Measurements from ENCODE around the gene SLC6A16.

SLC6A16 gene

DNA sequence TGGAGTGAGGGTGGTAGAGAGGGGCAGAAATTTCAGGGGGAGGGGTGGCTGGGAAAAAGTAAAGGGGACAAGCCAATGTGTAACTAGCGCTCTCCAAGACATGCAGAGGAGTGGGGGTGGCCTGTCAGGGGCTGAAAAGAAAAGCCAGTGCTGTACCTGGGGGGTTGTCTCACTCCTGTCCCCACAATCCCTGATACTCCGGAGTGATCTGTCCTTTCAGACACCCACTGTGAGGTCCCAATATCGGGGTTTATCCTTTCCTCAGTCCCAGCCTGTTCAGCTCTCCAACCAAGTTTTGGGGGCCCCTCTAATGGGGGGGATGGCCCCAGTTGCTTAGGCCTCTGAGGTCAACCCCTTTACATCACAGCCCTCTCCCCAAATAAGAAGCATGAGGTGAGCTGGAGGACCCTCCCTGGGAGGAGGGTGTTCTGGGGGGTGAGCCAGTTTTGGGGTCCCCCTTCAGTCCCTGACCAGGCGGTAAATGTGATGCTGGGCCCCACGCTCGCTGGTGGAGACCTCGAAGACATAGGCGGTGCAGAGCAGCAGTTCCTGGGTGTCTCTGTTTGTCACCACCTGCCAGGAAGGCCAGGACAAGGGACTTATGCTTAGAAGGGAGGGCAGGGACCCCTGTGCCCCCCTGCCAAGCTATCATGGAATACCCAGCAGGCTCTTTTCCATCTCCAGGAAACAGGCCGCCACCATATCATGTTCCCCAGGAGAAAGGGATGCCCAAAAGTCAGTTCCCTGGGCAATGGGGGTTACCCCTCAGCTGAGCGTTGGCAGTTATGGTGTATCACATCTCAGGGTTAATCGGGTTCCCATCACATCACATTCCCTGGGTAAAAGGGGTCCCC lies 16.1 kb upstream of the SLC6A16 start:
- H3K4me3 ChIP-seq (ENCODE audit: low read length) = no peak overlapping the region
- H3K9me3 ChIP-seq (ENCODE audit: insufficient read depth, low read depth, low read length) = no peaks in the 10 kb centered on the region
- peaks cover 54% of the 10 kb centered on the region for H3K36me3 ChIP-seq (ENCODE audit: insufficient read depth, low read depth, low read length)
- peaks cover 4% of the 10 kb centered on the region; the same call in 1 of the 2 replicates for H3K4me1 ChIP-seq (ENCODE audit: insufficient read depth, low read length)
- H3K27ac ChIP-seq (ENCODE audit: low read length) = no peak overlapping the region
- no peak overlapping the region for H3K9ac ChIP-seq (ENCODE audit: low read depth, low read length)
- H3K27me3 ChIP-seq (ENCODE audit: insufficient read depth, low read length) = peaks cover 23% of the 10 kb centered on the region

DNA sequence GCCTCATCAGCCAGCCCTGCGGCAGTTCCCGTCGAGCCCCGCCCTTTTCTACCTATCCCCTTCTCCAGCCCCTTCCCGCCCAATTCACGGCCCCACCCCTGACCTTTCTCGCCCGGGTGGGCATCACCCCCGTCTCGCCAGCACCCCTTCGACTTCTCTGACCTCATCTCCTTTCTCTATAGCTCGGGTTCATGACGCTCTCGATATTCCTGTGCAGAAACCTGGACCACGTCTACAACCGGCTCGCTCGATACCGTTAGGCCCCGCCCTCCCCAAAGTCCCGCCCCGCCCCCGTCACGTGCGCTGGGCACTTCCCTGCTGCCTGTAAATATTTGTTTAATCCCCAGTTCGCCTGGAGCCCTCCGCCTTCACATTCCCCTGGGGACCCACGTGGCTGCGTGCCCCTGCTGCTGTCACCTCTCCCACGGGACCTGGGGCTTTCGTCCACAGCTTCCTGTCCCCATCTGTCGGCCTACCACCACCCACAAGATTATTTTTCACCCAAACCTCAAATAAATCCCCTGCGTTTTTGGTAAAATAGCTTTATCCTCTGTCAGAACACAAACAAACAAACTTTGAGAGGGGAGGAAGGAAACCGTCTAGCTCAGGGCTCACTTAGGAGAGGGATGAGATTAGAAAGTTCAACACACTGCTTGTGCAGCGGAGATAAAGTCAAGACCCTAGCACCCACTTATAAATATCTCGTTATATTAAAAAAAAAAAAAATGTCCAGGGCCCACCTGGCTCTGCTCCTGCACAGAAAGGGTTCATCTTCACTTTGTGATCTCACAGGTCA lies 15.3 kb upstream of the SLC6A16 start:
- Histone ChIP-seq H3K27ac (ENCODE audit: low read length) (no peak overlapping the region), H3K4me1 (ENCODE audit: insufficient read depth, low read length) (peaks cover 4% of the 10 kb centered on the region; the same call in 1 of the 2 replicates), H3K9ac (ENCODE audit: low read depth, low read length) (no peak overlapping the region; the same call in 1 of the 2 replicates), H3K27me3 (ENCODE audit: insufficient read depth, low read length) (peaks cover 25% of the 10 kb centered on the region), H3K36me3 (ENCODE audit: insufficient read depth, low read depth, low read length) (peaks cover 48% of the 10 kb centered on the region), H3K9me3 (ENCODE audit: insufficient read depth, low read depth, low read length) (no peaks in the 10 kb centered on the region), H3K4me3 (ENCODE audit: low read length) (peak overlapping the region; percentile 20; the same call in 1 of the 2 replicates)

DNA sequence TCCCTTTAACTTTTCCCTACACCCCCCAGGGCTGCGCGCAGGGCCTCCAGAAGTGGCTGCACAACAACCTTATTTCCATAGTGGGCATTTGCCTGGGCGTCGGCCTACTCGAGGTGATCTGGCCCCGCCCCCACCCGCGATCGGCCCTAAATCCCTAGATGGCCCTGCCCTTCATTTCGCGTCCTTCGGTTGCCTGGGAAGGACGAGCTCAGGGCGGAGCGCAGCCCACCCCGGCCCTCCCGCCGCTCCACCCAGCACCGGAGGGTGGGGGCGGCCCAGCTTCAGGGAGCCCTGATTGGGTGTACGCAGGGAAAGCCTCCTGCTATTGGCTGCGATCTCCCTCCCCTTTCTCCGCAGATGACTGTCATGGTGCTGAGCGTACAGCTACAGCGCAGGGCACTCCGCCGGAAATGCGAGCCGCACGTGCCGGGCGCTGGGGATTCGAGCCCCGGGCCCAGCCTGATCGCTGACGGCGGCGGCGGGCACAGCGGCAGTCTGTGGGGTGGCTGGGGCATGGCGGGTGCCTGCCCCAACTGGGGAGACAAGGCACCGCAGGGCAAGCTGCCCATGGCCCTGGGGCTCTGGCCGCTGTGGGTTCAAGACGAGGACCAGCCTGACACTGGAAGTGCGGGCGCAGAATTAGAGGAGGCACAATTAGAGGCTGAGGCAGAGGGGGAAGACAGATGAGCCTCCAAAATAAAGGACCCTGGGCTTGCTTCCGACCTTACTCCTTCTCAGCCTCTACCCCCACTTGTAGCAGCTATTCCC lies 14.5 kb upstream of the SLC6A16 start:
- H3K9ac ChIP-seq (ENCODE audit: low read depth, low read length) = peak overlapping the region; percentile 70; the same call in 1 of the 2 replicates
- no peaks in the 10 kb centered on the region for H3K9me3 ChIP-seq (ENCODE audit: insufficient read depth, low read depth, low read length)
- peaks cover 29% of the 10 kb centered on the region for H3K27me3 ChIP-seq (ENCODE audit: insufficient read depth, low read length)
- peaks cover 40% of the 10 kb centered on the region for H3K36me3 ChIP-seq (ENCODE audit: insufficient read depth, low read depth, low read length)
- peak overlapping the region; percentile 78 for H3K27ac ChIP-seq (ENCODE audit: low read length)
- peaks cover 4% of the 10 kb centered on the region; the same call in 1 of the 2 replicates for H3K4me1 ChIP-seq (ENCODE audit: insufficient read depth, low read length)
- H3K4me3 ChIP-seq (ENCODE audit: low read length) = peak overlapping the region; percentile 67

DNA sequence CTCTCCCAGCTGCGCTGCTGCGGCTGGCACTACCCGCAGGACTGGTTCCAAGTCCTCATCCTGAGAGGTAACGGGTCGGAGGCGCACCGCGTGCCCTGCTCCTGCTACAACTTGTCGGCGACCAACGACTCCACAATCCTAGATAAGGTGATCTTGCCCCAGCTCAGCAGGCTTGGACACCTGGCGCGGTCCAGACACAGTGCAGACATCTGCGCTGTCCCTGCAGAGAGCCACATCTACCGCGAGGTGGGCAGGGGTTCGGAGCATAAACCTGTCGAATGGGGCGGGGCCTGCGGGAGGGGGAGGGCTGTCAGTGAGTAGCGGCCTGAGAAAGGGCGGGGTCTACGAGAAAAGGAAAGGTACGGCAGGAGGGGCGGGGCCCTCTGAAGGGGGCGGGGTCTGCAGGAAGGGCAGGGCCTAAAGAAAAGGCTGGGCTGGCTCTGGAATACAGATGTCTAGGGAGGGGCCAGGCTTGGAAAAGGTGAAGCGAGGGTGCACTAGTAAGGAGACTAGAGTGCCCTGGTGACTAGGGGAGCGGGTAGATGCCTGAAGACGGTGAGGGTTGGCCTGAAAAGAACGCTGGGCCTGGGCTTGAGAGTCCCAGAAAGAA lies 13.8 kb upstream of the SLC6A16 start:
- no peaks in the 10 kb centered on the region for H3K9me3 ChIP-seq (ENCODE audit: insufficient read depth, low read depth, low read length)
- peaks cover 29% of the 10 kb centered on the region for H3K27me3 ChIP-seq (ENCODE audit: insufficient read depth, low read length)
- H3K9ac ChIP-seq (ENCODE audit: low read depth, low read length) = peak overlapping the region; percentile 70; the same call in 1 of the 2 replicates
- peaks cover 4% of the 10 kb centered on the region; the same call in 1 of the 2 replicates for H3K4me1 ChIP-seq (ENCODE audit: insufficient read depth, low read length)
- peaks cover 33% of the 10 kb centered on the region for H3K36me3 ChIP-seq (ENCODE audit: insufficient read depth, low read depth, low read length)
- H3K4me3 ChIP-seq (ENCODE audit: low read length) = peak overlapping the region; percentile 67
- H3K27ac ChIP-seq (ENCODE audit: low read length) = peak overlapping the region; percentile 78

DNA sequence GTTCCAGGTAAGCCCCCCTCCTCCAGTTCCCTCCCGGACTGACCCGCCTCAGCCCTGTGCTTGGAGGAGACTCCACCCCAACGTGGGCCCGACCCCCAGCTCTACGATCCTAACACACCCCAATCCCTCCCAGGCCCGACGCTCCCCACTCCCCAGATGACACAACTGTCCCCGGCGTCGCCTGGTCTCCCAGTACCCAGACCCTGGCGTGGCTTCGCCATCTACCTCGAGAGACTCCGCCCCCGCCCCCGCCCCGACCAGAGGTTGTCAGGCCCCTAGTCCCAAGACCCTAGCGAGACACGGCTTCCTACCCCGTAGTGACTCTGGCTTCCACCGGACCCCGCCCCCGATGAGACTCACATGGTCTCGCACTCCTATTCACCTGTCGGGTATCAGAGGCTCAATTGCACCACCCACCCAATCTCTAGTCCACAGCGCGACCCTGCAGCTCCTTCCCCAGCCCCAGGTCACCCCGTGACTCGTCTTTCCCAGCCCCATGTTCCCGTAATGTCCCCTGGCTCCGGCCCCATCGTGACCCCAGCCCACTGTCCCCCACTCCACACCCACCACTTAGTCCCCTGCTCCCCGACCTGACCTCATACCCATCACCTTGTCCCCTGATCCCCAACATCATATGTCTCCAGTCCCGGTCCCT lies 13.2 kb upstream of the SLC6A16 start:
- peaks cover 29% of the 10 kb centered on the region for H3K27me3 ChIP-seq (ENCODE audit: insufficient read depth, low read length)
- no peak overlapping the region for H3K27ac ChIP-seq (ENCODE audit: low read length)
- H3K36me3 ChIP-seq (ENCODE audit: insufficient read depth, low read depth, low read length) = peaks cover 27% of the 10 kb centered on the region
- H3K4me3 ChIP-seq (ENCODE audit: low read length) = peak overlapping the region; percentile 62; the same call in 1 of the 2 replicates
- H3K4me1 ChIP-seq (ENCODE audit: insufficient read depth, low read length) = peaks cover 4% of the 10 kb centered on the region; the same call in 1 of the 2 replicates
- no peak overlapping the region for H3K9ac ChIP-seq (ENCODE audit: low read depth, low read length)
- H3K9me3 ChIP-seq (ENCODE audit: insufficient read depth, low read depth, low read length) = no peaks in the 10 kb centered on the region

DNA sequence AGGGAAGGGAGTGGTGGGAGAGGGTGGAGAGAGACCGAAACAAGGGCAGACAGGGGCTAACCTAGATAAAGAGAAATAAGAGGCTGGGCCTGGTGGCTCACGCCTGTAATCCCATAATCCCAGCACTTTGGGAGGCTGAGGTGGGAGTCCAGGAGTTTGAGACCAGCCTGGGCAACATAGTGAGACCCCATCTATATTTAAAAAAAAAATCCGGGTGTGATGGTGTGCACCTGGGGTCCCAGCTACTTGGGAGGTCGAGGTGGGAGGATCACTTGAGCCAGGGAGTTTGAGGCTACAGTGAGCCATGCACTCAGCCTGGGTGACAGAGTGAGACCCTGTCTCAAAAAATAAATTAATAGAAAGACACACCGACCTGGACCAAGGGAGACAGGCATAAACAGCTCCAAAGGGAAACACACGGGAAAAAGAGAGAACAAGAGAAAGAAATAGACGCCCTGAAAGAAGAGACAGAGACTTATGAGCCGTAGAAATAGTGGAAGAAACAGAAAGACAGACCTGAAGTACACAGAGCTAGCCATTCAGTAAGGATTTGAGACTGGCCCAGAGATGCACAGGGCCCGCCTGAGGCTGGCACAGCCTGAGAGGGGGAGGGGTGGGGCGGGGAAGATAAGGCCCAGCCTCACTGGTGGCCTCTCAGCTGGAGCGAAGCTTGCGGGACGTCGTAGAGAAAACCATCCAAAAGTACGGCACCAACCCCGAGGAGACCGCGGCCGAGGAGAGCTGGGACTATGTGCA lies 12.5 kb upstream of the SLC6A16 start:
- Histone ChIP-seq H3K27ac (ENCODE audit: low read length) (no peak overlapping the region), H3K4me3 (ENCODE audit: low read length) (peak overlapping the region; percentile 62; the same call in 1 of the 2 replicates), H3K9ac (ENCODE audit: low read depth, low read length) (no peak overlapping the region), H3K36me3 (ENCODE audit: insufficient read depth, low read depth, low read length) (peaks cover 20% of the 10 kb centered on the region), H3K27me3 (ENCODE audit: insufficient read depth, low read length) (peaks cover 29% of the 10 kb centered on the region), H3K9me3 (ENCODE audit: insufficient read depth, low read depth, low read length) (no peaks in the 10 kb centered on the region), H3K4me1 (ENCODE audit: insufficient read depth, low read length) (peaks cover 4% of the 10 kb centered on the region; the same call in 1 of the 2 replicates)

DNA sequence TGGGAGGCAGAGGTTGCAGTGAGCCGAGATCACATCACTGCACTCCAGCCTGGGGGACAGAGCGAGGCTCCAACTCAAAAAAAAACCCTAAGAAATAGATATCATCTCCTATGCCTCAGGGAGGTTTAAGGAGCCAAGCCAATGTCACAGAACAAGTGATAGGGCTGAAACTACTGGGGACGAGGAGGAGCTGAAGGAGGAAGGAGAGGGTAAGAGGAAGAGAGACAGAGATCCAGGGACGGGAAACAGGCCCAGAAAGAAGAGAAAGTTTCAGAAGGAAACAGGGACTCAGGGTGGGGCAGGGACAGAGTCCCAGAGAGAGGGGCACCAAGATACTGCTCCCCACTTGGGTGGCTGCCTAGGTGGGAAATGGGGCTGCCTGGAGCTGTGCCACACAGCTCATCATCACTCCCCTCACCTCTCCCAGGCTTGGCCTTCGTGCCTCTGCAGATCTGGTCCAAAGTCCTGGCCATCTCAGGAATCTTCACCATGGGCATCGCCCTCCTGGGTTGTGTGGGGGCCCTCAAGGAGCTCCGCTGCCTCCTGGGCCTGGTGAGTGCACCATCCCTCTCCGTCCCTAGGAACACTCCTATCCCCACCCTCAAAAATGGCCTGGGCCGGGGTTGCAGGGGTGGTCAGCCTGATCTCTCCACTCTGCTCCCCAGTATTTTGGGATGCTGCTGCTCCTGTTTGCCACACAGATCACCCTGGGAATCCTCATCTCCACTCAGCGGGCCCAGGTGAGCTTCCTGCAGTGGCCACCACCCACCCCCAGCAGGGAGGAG lies 11.7 kb upstream of the SLC6A16 start:
- H3K27me3 ChIP-seq (ENCODE audit: insufficient read depth, low read length) = peaks cover 29% of the 10 kb centered on the region
- peaks cover 14% of the 10 kb centered on the region for H3K36me3 ChIP-seq (ENCODE audit: insufficient read depth, low read depth, low read length)
- H3K9me3 ChIP-seq (ENCODE audit: insufficient read depth, low read depth, low read length) = no peaks in the 10 kb centered on the region
- peaks cover 4% of the 10 kb centered on the region; the same call in 1 of the 2 replicates for H3K4me1 ChIP-seq (ENCODE audit: insufficient read depth, low read length)
- no peak overlapping the region for H3K27ac ChIP-seq (ENCODE audit: low read length)
- no peak overlapping the region for H3K4me3 ChIP-seq (ENCODE audit: low read length)
- H3K9ac ChIP-seq (ENCODE audit: low read depth, low read length) = no peak overlapping the region

DNA sequence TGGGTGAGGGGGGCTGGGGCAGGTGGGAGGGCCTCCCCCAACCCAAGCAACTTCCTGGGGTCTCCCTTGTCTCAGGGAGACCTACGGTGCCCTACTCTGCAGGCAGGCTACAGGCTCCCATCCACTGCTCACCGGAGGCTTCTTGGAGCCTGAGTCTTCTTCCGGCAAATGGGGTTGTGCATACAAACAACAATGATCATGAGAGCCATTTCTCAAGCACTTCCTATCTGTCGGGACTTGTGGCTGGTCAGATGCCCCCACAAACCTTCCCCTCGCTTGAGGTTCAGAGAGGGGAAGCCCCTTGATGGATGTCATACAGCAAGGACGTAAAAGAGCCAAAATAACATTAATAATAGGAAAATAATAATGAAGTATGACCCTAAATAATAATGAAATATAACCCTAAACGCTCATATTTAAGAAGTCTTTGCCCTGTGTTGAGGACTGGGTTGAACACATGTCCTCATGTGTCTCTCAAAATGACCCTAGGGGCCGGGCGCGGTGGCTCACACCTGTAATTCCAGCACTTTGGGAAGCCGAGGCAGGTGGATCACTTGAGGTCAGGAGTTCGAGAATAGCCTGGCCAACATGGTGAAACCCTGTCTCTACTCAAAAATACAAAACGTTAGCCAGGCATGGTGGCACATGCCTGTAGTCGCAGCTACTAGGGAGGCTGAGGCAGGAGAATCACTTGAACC lies 10.9 kb upstream of the SLC6A16 start:
- peaks cover 29% of the 10 kb centered on the region for H3K27me3 ChIP-seq (ENCODE audit: insufficient read depth, low read length)
- H3K4me1 ChIP-seq (ENCODE audit: insufficient read depth, low read length) = peaks cover 4% of the 10 kb centered on the region; the same call in 1 of the 2 replicates
- H3K9me3 ChIP-seq (ENCODE audit: insufficient read depth, low read depth, low read length) = no peaks in the 10 kb centered on the region
- no peak overlapping the region for H3K9ac ChIP-seq (ENCODE audit: low read depth, low read length)
- peaks cover 6% of the 10 kb centered on the region; the same call in 1 of the 2 replicates for H3K36me3 ChIP-seq (ENCODE audit: insufficient read depth, low read depth, low read length)
- no peak overlapping the region for H3K4me3 ChIP-seq (ENCODE audit: low read length)
- H3K27ac ChIP-seq (ENCODE audit: low read length) = no peak overlapping the region

DNA sequence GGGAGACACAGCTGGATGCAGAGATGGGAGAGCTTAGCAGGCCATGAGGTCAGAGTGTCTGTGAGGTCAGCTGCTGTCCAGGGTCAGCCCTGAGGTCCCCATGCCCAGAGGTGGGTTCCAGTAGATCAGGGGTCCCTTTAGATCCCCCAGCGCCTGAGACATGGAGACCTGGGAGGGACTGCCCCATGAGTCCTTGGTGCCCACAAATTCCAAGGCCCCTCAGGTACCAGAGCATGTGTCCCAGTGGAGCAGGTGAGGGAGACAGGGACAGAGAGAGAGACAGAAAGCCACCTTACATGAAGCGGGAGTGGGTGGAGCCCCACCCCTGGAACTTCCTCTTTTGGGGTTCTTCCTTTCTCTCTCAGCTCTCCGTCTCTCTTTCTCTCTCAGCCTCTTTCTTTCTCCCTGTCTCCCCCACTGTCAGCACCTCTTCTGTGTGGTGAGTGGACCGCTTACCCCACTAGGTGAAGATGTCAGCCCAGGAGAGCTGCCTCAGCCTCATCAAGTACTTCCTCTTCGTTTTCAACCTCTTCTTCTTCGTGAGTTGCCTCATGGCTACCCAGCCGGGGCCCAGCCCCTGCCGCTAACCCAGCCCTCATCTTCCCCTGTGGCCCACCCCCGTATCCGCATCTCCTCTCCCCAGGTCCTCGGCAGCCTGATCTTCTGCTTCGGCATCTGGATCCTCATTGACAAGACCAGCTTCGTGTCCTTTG lies 10.2 kb upstream of the SLC6A16 start, which contains the start of gene CD37:
Gene CD37, plus strand, starts transcription at position 336 of the 713 bp plus-strand sequence. Its CDS starts 135 bp downstream, at position 471.
- H3K27ac ChIP-seq (ENCODE audit: low read length) = no peak within 1 kb of the TSS
- H3K9me3 ChIP-seq (ENCODE audit: insufficient read depth, low read depth, low read length) = no peaks in the 10 kb centered on the region
- H3K4me3 ChIP-seq (ENCODE audit: low read length) = no peak within 1 kb of the TSS
- H3K36me3 ChIP-seq (ENCODE audit: insufficient read depth, low read depth, low read length) = no peaks in the 10 kb centered on the region
- no peak within 1 kb of the TSS for H3K9ac ChIP-seq (ENCODE audit: low read depth, low read length)
- H3K27me3 ChIP-seq (ENCODE audit: insufficient read depth, low read length) = peaks cover 29% of the 10 kb centered on the region
- H3K4me1 ChIP-seq (ENCODE audit: insufficient read depth, low read length) = peaks cover 4% of the 10 kb centered on the region; the same call in 1 of the 2 replicates
